Smooth muscle cell (in vitro differentiated cells): ENCODE measurements around the gene PTPRT. TPM values are rescaled to one million over a fixed set of nuclear protein-coding genes. Genes with fewer than 3 reads are reported as not detected.

ENCODE experiments used
- polyA plus RNA-seq: library from polyadenylated mRNA; unstranded; fragments of >200 nt; fragmentation: Nextera tagmentation; extraction: Ambion mirVana; gene quantifications from 2 replicates; pipeline ENCODE4 v1.2.1, GENCODE V29; 2016
- small RNA-seq: library from RNA; depleted of rRNA; stranded (forward); fragments of <200 nt; gene quantifications from one replicate; pipeline ENCODE3, GENCODE V24; 2014
- total RNA-seq: library from RNA; depleted of rRNA; stranded (reverse); fragments of >200 nt; gene quantifications from 2 replicates; pipeline ENCODE4 v1.2.3, GENCODE V29; 2014

PTPRT gene
- total and polyA plus RNA-seq, 2 experiments from 2014 or later: 0.99 to 2.1 TPM

Small RNA genes lying within 50 kb of the gene (small RNA-seq; reads per million reads assigned to genes)
- not detected for gene RN7SKP100
